Peyer's patch (tissue), 4 donors: ENCODE measurements around the gene CNTN4. TPM values are rescaled to one million over a fixed set of nuclear protein-coding genes. Genes with fewer than 3 reads are reported as not detected.
A peak's percentile ranks its signal among the peaks of the same experiment; 100 is the strongest.

ENCODE experiments used
- DNase-seq, 3 donors: peaks; one replicate each; pipeline ENCODE4 v3.0.0-alpha.2; 2017 to 2019
- H3K27ac ChIP-seq, 4 donors: fragments of 200-600 bp; sonication (generic); one replicate each; pipeline ENCODE4 v1.5.1; 2016 to 2019
- H3K27me3 ChIP-seq, 2 donors: fragments of 200-600 bp; sonication (generic); one replicate each; pipeline ENCODE4 v1.5.1; 2019
- H3K36me3 ChIP-seq, 3 donors: fragments of 200-600 bp; sonication (generic); one replicate each; pipeline ENCODE4 v1.5.1; 2016 to 2019
- H3K4me1 ChIP-seq, 4 donors: fragments of 200-600 bp; sonication (generic); one replicate each; pipeline ENCODE4 v1.5.1; 2016 to 2019
- H3K4me3 ChIP-seq, 4 donors: fragments of 200-600 bp; sonication (generic); 1 replicate in 3 of 4; 2 replicates in 1 of 4; pipeline ENCODE4 v1.5.1; 2016 to 2019; ENCODE audit warnings: mild to moderate bottlenecking in 1 of 4
- H3K9me3 ChIP-seq, 4 donors: fragments of 200-600 bp; sonication (generic); one replicate each; pipeline ENCODE4 v1.5.1; 2016 to 2019; ENCODE audit warnings: mild to moderate bottlenecking in 1 of 4
- POLR2A ChIP-seq, 2 donors: fragments of 450-650 bp; IDR thresholded peaks; one replicate each; pipeline ENCODE4 v1.5.1; 2017; ENCODE audit warnings: antibody characterized with exemption in 2 of 2, mild to moderate bottlenecking in 2 of 2, moderate library complexity in 2 of 2
- total RNA-seq, 4 donors: library from RNA; depleted of rRNA; stranded (reverse); fragments of >200 nt; gene quantifications; one replicate each; pipeline ENCODE4 v1.1.0, GENCODE V29; 2016
- TF ChIP-seq, protein P1 (sequence below), 6 experiments: fragments of 450-650 bp in 4 of 6; fragments of 200-600 bp in 2 of 6; sonication (generic) in 1 of 6; IDR thresholded peaks; one replicate each; pipeline ENCODE4 v1.5.1; 2017 to 2019; ENCODE audit warnings: antibody characterized with exemption in 6 of 6, mild to moderate bottlenecking in 3 of 6, moderate library complexity in 1 of 6

CNTN4 gene
- total RNA-seq, 4 donors from 2014 or later = 5.4 to 31.1 (median 19.9) TPM

DNA sequence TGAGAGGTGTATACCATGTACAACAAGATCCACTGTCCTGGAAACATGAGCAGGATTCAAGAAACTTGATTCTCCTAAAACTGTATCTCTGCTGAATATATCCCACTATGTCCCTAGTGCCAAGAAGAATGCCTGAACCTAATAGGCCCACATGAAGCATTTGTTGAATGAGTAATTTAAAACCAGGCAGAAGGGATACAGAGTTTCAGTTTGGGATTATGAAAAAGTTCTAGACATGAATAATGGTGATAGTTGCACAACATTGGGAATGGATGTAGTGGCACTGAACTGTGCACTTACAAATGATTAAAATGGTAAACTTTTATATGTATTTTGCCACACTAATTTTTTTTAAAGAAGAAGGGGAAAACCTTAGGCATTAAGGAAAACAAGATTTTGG, 750.4 kb downstream of the CNTN4 start:
- Histone ChIP-seq H3K27me3 (no peaks in the 10 kb centered on the region), H3K4me3 (no peak overlapping the region), H3K9me3 (no peaks in the 10 kb centered on the region), H3K27ac (no peak overlapping the region), H3K36me3 (no peaks in the 10 kb centered on the region), H3K4me1 (peaks cover 0 to 11% (median 0%) of the 10 kb centered on the region in 4 donors)
- no peak for DNase-seq
- TF ChIP-seq, protein P1, sequence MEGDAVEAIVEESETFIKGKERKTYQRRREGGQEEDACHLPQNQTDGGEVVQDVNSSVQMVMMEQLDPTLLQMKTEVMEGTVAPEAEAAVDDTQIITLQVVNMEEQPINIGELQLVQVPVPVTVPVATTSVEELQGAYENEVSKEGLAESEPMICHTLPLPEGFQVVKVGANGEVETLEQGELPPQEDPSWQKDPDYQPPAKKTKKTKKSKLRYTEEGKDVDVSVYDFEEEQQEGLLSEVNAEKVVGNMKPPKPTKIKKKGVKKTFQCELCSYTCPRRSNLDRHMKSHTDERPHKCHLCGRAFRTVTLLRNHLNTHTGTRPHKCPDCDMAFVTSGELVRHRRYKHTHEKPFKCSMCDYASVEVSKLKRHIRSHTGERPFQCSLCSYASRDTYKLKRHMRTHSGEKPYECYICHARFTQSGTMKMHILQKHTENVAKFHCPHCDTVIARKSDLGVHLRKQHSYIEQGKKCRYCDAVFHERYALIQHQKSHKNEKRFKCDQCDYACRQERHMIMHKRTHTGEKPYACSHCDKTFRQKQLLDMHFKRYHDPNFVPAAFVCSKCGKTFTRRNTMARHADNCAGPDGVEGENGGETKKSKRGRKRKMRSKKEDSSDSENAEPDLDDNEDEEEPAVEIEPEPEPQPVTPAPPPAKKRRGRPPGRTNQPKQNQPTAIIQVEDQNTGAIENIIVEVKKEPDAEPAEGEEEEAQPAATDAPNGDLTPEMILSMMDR (IDR thresholded peaks at IDR 0.05) = no peak
- no peak for TF ChIP-seq POLR2A (IDR thresholded peaks at IDR 0.05)

GRCh38 chr3:2850701-2851100, 752.0 kb downstream of the CNTN4 start:
- no peaks in the 10 kb centered on the region for H3K27me3 ChIP-seq
- no peak for DNase-seq
- H3K9me3 ChIP-seq = no peaks in the 10 kb centered on the region
- TF ChIP-seq POLR2A (IDR thresholded peaks at IDR 0.05) = no peak
- TF ChIP-seq, protein P1 (IDR thresholded peaks at IDR 0.05) = no peak
- no peaks in the 10 kb centered on the region for H3K36me3 ChIP-seq
- H3K4me3 ChIP-seq = no peak overlapping the region
- H3K27ac ChIP-seq = no peak overlapping the region
- peaks cover 0 to 11% (median 0%) of the 10 kb centered on the region in 4 donors for H3K4me1 ChIP-seq

- H3K27ac ChIP-seq = no peak overlapping the region
- no peak overlapping the region for H3K4me3 ChIP-seq
- H3K36me3 ChIP-seq = no peaks in the 10 kb centered on the region
- DNase-seq = no peak
- no peaks in the 10 kb centered on the region for H3K27me3 ChIP-seq
- no peaks in the 10 kb centered on the region for H3K9me3 ChIP-seq
- H3K4me1 ChIP-seq = peaks cover 0 to 11% (median 0%) of the 10 kb centered on the region in 4 donors
- no peak for TF ChIP-seq POLR2A (IDR thresholded peaks at IDR 0.05)
- TF ChIP-seq, protein P1 (IDR thresholded peaks at IDR 0.05) = no peak
These were observed 752.7 kb downstream of the CNTN4 start for GRCh38 chr3:2851361-2851760.

GRCh38 chr3:2851835-2852234, 753.2 kb downstream of the CNTN4 start:
- DNase-seq = peak in 1 of 3 donors; percentile 56
- Histone ChIP-seq H3K36me3 (no peaks in the 10 kb centered on the region), H3K27ac (no peak overlapping the region), H3K4me3 (no peak overlapping the region), H3K27me3 (no peaks in the 10 kb centered on the region), H3K4me1 (peaks cover 0 to 11% (median 0%) of the 10 kb centered on the region in 4 donors), H3K9me3 (no peaks in the 10 kb centered on the region)
- TF ChIP-seq, protein P1 (IDR thresholded peaks at IDR 0.05) = no peak
- TF ChIP-seq POLR2A (IDR thresholded peaks at IDR 0.05) = no peak

- no peaks in the 10 kb centered on the region for H3K9me3 ChIP-seq
- H3K4me1 ChIP-seq = peaks cover 0 to 11% (median 0%) of the 10 kb centered on the region in 4 donors
- TF ChIP-seq POLR2A (IDR thresholded peaks at IDR 0.05) = no peak
- no peaks in the 10 kb centered on the region for H3K36me3 ChIP-seq
- H3K27ac ChIP-seq = no peak overlapping the region
- no peaks in the 10 kb centered on the region for H3K27me3 ChIP-seq
- H3K4me3 ChIP-seq = no peak overlapping the region
- no peak for DNase-seq
These were observed 755.0 kb downstream of the CNTN4 start for GRCh38 chr3:2853651-2854050.

DNA sequence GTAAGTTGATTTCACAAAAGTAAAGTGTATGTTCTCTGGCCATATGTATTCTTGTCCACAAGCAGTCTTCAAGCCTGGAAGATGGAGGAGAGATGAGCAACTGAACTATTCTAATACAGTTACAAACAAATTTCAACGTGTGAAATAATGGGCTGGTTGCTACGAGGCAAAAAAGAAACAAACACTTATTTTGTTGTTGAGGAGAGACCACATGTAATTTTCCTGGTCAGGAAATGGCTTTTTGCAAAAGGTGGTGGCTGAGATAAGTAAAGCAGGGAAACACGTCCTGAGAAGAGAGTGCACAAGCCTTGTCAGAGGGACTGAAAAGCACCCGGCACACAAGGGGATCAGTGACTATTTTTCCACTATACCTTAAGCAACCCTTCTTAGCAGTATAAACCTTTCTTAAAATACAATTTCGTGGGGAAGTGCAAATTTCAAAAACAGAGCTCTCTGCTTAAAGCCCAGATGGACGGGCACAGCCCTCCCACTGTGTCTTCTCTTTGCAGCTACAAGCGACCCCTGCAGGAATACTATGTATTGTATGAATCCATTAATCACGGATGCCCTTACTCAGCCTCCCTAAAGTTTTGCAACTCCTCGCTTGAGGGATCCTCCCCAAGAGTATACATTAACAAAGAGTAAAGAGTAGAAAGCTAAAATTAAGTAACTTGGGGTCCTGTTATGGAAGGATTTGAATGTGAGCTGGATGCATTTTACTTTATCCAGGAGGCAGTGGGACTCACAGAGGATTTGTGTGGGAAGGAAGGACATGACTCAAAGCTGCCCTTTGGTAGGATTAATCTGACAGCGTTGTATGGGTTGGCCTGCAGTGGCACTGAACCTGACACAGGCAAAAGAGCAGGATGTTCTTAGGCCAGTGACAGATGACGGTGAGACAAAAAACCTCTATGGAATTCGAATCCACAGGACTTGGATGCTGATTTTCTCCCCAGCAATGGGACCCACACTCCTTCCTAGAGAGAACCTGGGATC, 757.8 kb downstream of the CNTN4 start:
- Histone ChIP-seq H3K36me3 (no peaks in the 10 kb centered on the region), H3K9me3 (no peaks in the 10 kb centered on the region), H3K27ac (no peak overlapping the region), H3K4me3 (no peak overlapping the region), H3K27me3 (no peaks in the 10 kb centered on the region), H3K4me1 (peaks cover 0 to 6% (median 0%) of the 10 kb centered on the region in 4 donors)
- TF ChIP-seq POLR2A (IDR thresholded peaks at IDR 0.05) = no peak
- TF ChIP-seq, protein P1 (IDR thresholded peaks at IDR 0.05) = no peak
- no peak for DNase-seq
